ENCODE results near the gene APOL6. TPM values are rescaled to one million over a fixed set of nuclear protein-coding genes. Genes with fewer than 3 reads are reported as not detected.
A peak's percentile ranks its signal among the peaks of the same experiment; 100 is the strongest.

The APOL6 gene
- total and polyA plus RNA-seq, 2 of the 4 experiments (the other 2 are of a cell fraction), result 1.2 to 7.2 TPM

- Histone ChIP-seq H3K36me3 (ENCODE audit: control insufficient read depth, insufficient read depth, low read length) (no peaks in the 10 kb centered on the region), H3K4me1 (ENCODE audit: control insufficient read depth, insufficient read depth, low read length) (0 out of 2 replicates have a peak, but pooled peaks cover 1% of the 10 kb centered on the region), H3K9me1 (ENCODE audit: insufficient read depth, low read length) (no peaks in the 10 kb centered on the region; the same call in 1 of the 2 replicates), H3K27ac (ENCODE audit: insufficient read depth, low read length) (no peak overlapping the region), H2BK120ac (ENCODE audit: low read depth, low read length) (no peak overlapping the region), H3K79me1 (ENCODE audit: low read depth in 1 of 2, low read length in 2 of 2) (no peaks in the 10 kb centered on the region), H2BK20ac (ENCODE audit: low read depth, low read length) (no peak overlapping the region), H3K4ac (ENCODE audit: low read depth, low read length) (no peak overlapping the region), H4K8ac (ENCODE audit: low read depth in 2 of 2, low read length in 2 of 2) (no peak overlapping the region), H2AK5ac (ENCODE audit: low read depth, low read length) (no peak overlapping the region), H3K14ac (replicated peaks; ENCODE audit: low read depth, low read length) (no peak overlapping the region; the same call in 1 of the 2 replicates), H3K4me3 (ENCODE audit: insufficient read depth, low read depth, low read length) (no peak overlapping the region), H3K56ac (ENCODE audit: extremely low read depth, insufficient read depth, low read length) (no peak overlapping the region), H3K9ac (ENCODE audit: low read depth, low read length) (no peak overlapping the region), H4K20me1 (ENCODE audit: insufficient read depth, low read length) (no peaks in the 10 kb centered on the region), H3K23ac (ENCODE audit: low read depth, low read length) (no peak overlapping the region), H4K91ac (ENCODE audit: insufficient read depth, low read depth, low read length) (no peak overlapping the region), H3K18ac (ENCODE audit: low read depth, low read length) (no peak overlapping the region), H2AK9ac (replicated peaks; ENCODE audit: low read depth, low read length, poor library complexity) (no peak overlapping the region), H2BK15ac (ENCODE audit: low read depth, low read length) (no peak overlapping the region), H2AFZ (replicated peaks; ENCODE audit: low read length, poor library complexity) (no peak overlapping the region), H3K4me2 (ENCODE audit: low read depth, low read length) (no peak overlapping the region), H3K9me3 (ENCODE audit: control insufficient read depth, insufficient read depth, low read length) (no peaks in the 10 kb centered on the region), H2BK5ac (ENCODE audit: low read depth, low read length, poor library complexity, severe bottlenecking) (peak overlapping the region; percentile 57), H3K27me3 (ENCODE audit: control insufficient read depth, insufficient read depth, low read length) (peaks cover 24% of the 10 kb centered on the region), H4K5ac (ENCODE audit: low read depth, low read length) (no peak overlapping the region)
- in situ Hi-C loops (cut with MboI; ENCODE audit: low sequenced_read_pairs), result no loop called here
- TF ChIP-seq ELK1 (IDR thresholded peaks at IDR 0.05; ENCODE audit: borderline replicate concordance, low read depth, low read length), result no peak
- no peak for TF ChIP-seq SMC3 (IDR thresholded peaks at IDR 0.05; ENCODE audit: low read depth, low read length)
- TF ChIP-seq NFE2L2 (IDR thresholded peaks at IDR 0.05; ENCODE audit: low read depth, low read length), result no peak
- no peak for TF ChIP-seq RFX5 (IDR thresholded peaks at IDR 0.05; ENCODE audit: low read depth, low read length)
- TF ChIP-seq CTCF (conservative IDR thresholded peaks at IDR 0.05; ENCODE audit: low read depth, low read length), result no peak
- TF ChIP-seq MAFK (IDR thresholded peaks at IDR 0.05; ENCODE audit: low read depth, low read length), result no peak
- TF ChIP-seq BHLHE40 (IDR thresholded peaks at IDR 0.05; ENCODE audit: low read depth, low read length), result no peak
- TF ChIP-seq MAZ (IDR thresholded peaks at IDR 0.05; ENCODE audit: borderline replicate concordance, low read depth, low read length), result no peak
- TF ChIP-seq RAD21 (IDR thresholded peaks at IDR 0.05; ENCODE audit: low read length), result no peak
- TF ChIP-seq CHD1 (IDR thresholded peaks at IDR 0.05; ENCODE audit: low read depth, low read length), result no peak
- TF ChIP-seq, protein P1, sequence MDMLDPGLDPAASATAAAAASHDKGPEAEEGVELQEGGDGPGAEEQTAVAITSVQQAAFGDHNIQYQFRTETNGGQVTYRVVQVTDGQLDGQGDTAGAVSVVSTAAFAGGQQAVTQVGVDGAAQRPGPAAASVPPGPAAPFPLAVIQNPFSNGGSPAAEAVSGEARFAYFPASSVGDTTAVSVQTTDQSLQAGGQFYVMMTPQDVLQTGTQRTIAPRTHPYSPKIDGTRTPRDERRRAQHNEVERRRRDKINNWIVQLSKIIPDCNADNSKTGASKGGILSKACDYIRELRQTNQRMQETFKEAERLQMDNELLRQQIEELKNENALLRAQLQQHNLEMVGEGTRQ (IDR thresholded peaks at IDR 0.05; ENCODE audit: low read depth, low read length), result no peak
- no peak for TF ChIP-seq CEBPB (IDR thresholded peaks at IDR 0.05; ENCODE audit: low read depth, low read length)
- TF ChIP-seq RCOR1 (IDR thresholded peaks at IDR 0.05; ENCODE audit: insufficient replicate concordance, low read length), result no peak
- no peak for TF ChIP-seq MXI1 (IDR thresholded peaks at IDR 0.05; ENCODE audit: borderline replicate concordance, low read depth, low read length)
- no peak for TF ChIP-seq POLR2A (IDR thresholded peaks at IDR 0.05; ENCODE audit: low read depth, low read length)
- ATAC-seq (ENCODE audit: low read depth) (no peak), DNase-seq (no peak)
- 94% methylated on average over 5 of the region's 5 CpGs; no CpG with 5 or more reads in 1 of the 2 experiments for WGBS, 2 experiments (ENCODE audit: extremely low coverage in 2 of 2, insufficient read length in 1 of 2)
- dilution Hi-C loops (cut with HindIII; ENCODE audit: low sequenced_read_pairs, unreplicated experiment), result no loop called here
- intact Hi-C loops (cut with micrococcal nuclease), result no loop called here
- BruUV-seq (replicated peaks), result no TSS peak
- ChIA-PET CTCF (no interaction called here), POLR2A (ENCODE audit: unreplicated experiment) (no interaction called here)
Measured at GRCh38 chr22:35601013-35601580, 47.1 kb upstream of the APOL6 start.
